Measurements from ENCODE around the gene XIRP2. TPM values are rescaled to one million over a fixed set of nuclear protein-coding genes. Genes with fewer than 3 reads are reported as not detected.

The XIRP2 gene
- total RNA-seq, 4 donors from 2014 or later: not detected

DNA sequence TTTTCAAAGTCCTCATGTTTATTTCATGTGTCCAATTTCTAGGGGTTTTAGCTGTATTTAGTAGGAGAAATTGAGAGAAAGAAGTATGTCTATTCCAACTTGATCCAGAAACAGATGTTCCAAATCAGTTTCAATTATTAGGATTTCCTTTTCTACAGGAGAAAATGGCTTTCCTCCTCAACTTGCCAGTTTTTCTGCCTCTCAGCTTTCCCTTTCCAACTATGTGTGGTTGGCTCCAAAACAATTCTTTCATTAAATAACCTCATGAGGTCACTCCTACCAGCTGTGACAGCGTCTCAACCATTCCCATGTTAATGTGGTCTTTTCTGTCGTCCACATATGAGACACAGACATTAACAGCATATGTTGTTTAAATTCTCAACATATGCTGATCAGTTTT is 13.1 kb downstream of the XIRP2 start:
- DNase-seq (ENCODE audit: low spot score in 2 of 2): no peak
- Histone ChIP-seq H3K36me3 (no peaks in the 10 kb centered on the region), H3K9me3 (no peaks in the 10 kb centered on the region), H3K4me3 (no peak overlapping the region), H3K27ac (no peak overlapping the region), H3K27me3 (no peaks in the 10 kb centered on the region), H3K4me1 (no peaks in the 10 kb centered on the region)
- TF ChIP-seq POLR2A (IDR thresholded peaks at IDR 0.05): no peak
- no peak for TF ChIP-seq EP300 (IDR thresholded peaks at IDR 0.05)
- no peak for TF ChIP-seq POLR2AphosphoS5 (IDR thresholded peaks at IDR 0.05)
- TF ChIP-seq, protein P1, sequence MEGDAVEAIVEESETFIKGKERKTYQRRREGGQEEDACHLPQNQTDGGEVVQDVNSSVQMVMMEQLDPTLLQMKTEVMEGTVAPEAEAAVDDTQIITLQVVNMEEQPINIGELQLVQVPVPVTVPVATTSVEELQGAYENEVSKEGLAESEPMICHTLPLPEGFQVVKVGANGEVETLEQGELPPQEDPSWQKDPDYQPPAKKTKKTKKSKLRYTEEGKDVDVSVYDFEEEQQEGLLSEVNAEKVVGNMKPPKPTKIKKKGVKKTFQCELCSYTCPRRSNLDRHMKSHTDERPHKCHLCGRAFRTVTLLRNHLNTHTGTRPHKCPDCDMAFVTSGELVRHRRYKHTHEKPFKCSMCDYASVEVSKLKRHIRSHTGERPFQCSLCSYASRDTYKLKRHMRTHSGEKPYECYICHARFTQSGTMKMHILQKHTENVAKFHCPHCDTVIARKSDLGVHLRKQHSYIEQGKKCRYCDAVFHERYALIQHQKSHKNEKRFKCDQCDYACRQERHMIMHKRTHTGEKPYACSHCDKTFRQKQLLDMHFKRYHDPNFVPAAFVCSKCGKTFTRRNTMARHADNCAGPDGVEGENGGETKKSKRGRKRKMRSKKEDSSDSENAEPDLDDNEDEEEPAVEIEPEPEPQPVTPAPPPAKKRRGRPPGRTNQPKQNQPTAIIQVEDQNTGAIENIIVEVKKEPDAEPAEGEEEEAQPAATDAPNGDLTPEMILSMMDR (IDR thresholded peaks at IDR 0.05): no peak
- WGBS: 44% methylated on average over 2 of the region's 2 CpGs

DNA sequence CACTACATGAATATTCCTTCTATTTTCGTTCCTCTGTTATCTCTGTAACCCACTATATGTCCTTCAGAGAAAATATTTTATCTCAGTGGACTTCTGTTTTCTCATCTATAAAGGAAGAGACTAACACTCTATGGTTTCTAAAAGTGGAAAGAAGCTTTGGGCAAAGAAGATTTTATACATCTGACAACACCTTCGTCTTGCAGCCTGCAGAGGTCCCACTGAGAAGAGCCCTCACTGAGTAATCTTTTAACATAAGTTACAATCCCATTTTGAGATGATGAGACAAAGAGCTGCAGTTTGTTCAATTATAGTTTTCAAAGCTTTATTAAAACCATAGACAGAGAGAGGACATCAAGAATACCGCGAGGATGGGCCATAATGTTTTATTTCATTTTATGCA is 28.7 kb downstream of the XIRP2 start:
- Histone ChIP-seq H3K36me3 (no peaks in the 10 kb centered on the region), H3K27ac (no peak overlapping the region), H3K9me3 (no peaks in the 10 kb centered on the region), H3K27me3 (no peaks in the 10 kb centered on the region), H3K4me3 (no peak overlapping the region), H3K4me1 (no peaks in the 10 kb centered on the region)
- DNase-seq (ENCODE audit: low spot score in 2 of 2): no peak
- WGBS: 67% methylated on average over 4 of the region's 4 CpGs
- TF ChIP-seq EP300 (IDR thresholded peaks at IDR 0.05) (no peak), POLR2AphosphoS5 (IDR thresholded peaks at IDR 0.05) (no peak), POLR2A (IDR thresholded peaks at IDR 0.05) (no peak)
- TF ChIP-seq, protein P1 (IDR thresholded peaks at IDR 0.05): no peak

DNA sequence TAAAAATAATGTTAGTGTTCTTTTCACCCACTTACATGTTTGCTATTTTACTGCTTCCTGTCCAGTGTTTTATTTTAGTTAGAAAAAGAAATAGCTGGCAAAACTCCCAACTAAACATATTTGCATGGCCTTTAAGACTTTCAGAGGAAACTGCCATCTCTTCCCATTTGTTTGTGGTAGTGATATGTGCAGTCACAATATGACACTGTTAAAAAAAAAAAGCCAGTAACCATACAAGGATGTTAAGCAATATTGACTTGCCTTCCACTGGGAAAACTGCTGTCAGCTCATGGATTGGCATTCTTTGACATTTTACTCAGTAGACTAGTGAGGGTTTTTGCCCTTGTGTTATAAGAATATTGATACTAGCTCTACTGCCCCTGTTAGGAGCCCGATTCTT is 29.1 kb downstream of the XIRP2 start:
- H3K4me1 ChIP-seq: no peaks in the 10 kb centered on the region
- H3K36me3 ChIP-seq: no peaks in the 10 kb centered on the region
- H3K4me3 ChIP-seq: no peak overlapping the region
- no peaks in the 10 kb centered on the region for H3K9me3 ChIP-seq
- TF ChIP-seq EP300 (IDR thresholded peaks at IDR 0.05) (no peak), POLR2A (IDR thresholded peaks at IDR 0.05) (no peak), POLR2AphosphoS5 (IDR thresholded peaks at IDR 0.05) (no peak)
- TF ChIP-seq, protein P1 (IDR thresholded peaks at IDR 0.05): no peak
- H3K27me3 ChIP-seq: no peaks in the 10 kb centered on the region
- DNase-seq (ENCODE audit: low spot score in 2 of 2): no peak
- whole genome bisulfite sequencing: 64% methylated on average over 1 of the region's 1 CpG
- no peak overlapping the region for H3K27ac ChIP-seq

DNA sequence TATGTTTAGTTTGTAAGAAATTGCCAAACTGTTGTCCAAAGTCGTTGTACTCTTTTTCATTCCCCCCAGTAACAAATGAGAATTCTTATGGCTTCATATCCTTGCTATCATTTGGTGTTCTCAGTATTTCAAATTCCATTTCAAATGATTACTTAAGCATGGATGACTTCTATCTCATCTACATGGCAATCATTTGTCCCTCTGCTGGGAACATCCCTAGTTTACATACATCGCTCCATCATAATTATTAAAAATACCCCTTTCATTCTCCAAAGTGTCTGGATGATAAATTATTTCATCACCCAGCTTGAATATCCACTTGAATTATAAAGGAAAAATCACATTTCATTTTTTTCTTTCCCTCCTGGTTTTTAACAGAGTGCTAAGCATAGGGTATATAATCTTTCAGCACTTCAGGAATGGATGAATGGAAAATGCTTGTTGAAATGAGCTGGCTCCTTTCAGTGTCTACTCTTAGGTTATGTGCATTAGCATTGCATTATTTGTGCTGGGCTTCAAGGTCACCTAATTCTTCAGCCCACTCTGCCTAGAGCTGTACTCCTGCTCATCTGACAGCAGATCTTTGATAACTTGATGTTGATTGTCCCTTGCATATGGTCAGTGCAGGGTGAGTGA is 33.1 kb downstream of the XIRP2 start:
- Histone ChIP-seq H3K4me1 (no peaks in the 10 kb centered on the region), H3K27me3 (no peaks in the 10 kb centered on the region), H3K9me3 (no peaks in the 10 kb centered on the region), H3K36me3 (no peaks in the 10 kb centered on the region), H3K27ac (no peak overlapping the region), H3K4me3 (no peak overlapping the region)
- no peak for TF ChIP-seq EP300 (IDR thresholded peaks at IDR 0.05)
- TF ChIP-seq, protein P1 (IDR thresholded peaks at IDR 0.05): no peak
- no peak for TF ChIP-seq POLR2A (IDR thresholded peaks at IDR 0.05)
- no peak for TF ChIP-seq POLR2AphosphoS5 (IDR thresholded peaks at IDR 0.05)
- no peak for DNase-seq (ENCODE audit: low spot score in 2 of 2)
- 81% methylated on average over 2 of the region's 2 CpGs for WGBS

DNA sequence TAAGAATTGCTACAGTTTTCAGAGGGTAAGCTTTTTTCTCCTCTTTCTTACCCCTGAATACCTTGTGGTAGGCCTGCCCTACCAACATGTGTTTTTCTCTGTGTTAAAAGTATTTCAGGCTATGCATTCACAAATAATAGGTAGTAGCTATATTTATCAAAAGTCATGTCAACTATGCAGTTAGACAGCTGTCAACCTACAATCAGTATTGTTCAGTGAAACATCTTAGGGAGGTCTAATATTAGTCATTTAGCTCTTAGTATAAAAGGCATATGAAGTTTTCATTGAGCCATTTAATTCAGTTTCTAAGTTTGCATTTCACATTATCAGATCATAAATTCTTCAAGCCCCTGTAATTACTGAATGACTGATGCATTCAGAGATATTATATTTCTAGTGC is 36.7 kb downstream of the XIRP2 start:
- H3K4me1 ChIP-seq: no peaks in the 10 kb centered on the region
- H3K9me3 ChIP-seq: no peaks in the 10 kb centered on the region
- no peaks in the 10 kb centered on the region for H3K27me3 ChIP-seq
- DNase-seq (ENCODE audit: low spot score in 2 of 2): no peak
- no peak for TF ChIP-seq EP300 (IDR thresholded peaks at IDR 0.05)
- no peak for TF ChIP-seq POLR2AphosphoS5 (IDR thresholded peaks at IDR 0.05)
- TF ChIP-seq, protein P1 (IDR thresholded peaks at IDR 0.05): no peak
- no peak overlapping the region for H3K4me3 ChIP-seq
- no peaks in the 10 kb centered on the region for H3K36me3 ChIP-seq
- H3K27ac ChIP-seq: no peak overlapping the region
